Transverse colon (tissue), 4 donors: ENCODE data around the gene HACD3.

Source experiments
- EP300 ChIP-seq: sonication (generic); formaldehyde crosslinking; IDR thresholded peaks from one replicate; pipeline ENCODE4 v1.6.1; 2017; ENCODE audit warnings: antibody characterized with exemption, low read depth
- POLR2AphosphoS5 ChIP-seq, 3 donors: sonication (generic); formaldehyde crosslinking; IDR thresholded peaks; one replicate each; pipeline ENCODE4 v1.6.1; 2016; ENCODE audit warnings: antibody characterized with exemption in 3 of 3
- TF ChIP-seq, protein P1 (sequence below), 5 experiments: fragments of 200-600 bp in 3 of 5; fragments of 450-650 bp in 2 of 5; sonication (generic) in 3 of 5; IDR thresholded peaks; 1 replicate in 2 of 5; 2 replicates in 3 of 5; pipeline ENCODE4 v1.5.1; 2016 to 2017; ENCODE audit warnings: antibody characterized with exemption in 5 of 5, inconsistent platforms in 3 of 5, mild to moderate bottlenecking in 2 of 5, moderate library complexity in 1 of 5

DNA sequence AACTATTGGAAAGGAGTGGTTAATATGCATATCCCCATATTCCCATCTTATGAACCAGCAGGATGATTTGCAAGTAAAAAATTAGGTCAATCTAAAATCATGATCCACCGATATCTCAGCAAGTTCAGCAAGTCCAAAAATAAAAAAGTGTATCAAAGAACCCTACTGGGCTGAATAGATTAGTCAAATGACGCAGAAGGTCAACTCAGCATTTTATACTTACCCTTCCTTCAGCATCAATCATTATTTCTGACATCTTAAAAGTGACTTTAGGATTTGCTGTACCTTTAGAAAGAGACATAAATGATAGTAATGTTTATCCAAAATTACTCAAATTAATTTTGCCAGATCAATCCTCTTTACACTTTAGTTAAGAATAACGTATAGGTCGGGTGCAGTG lies 45.4 kb upstream of the HACD3 start:
- TF ChIP-seq EP300 (no peak), POLR2AphosphoS5 (IDR thresholded peaks at IDR 0.05) (no peak)
- TF ChIP-seq, protein P1, sequence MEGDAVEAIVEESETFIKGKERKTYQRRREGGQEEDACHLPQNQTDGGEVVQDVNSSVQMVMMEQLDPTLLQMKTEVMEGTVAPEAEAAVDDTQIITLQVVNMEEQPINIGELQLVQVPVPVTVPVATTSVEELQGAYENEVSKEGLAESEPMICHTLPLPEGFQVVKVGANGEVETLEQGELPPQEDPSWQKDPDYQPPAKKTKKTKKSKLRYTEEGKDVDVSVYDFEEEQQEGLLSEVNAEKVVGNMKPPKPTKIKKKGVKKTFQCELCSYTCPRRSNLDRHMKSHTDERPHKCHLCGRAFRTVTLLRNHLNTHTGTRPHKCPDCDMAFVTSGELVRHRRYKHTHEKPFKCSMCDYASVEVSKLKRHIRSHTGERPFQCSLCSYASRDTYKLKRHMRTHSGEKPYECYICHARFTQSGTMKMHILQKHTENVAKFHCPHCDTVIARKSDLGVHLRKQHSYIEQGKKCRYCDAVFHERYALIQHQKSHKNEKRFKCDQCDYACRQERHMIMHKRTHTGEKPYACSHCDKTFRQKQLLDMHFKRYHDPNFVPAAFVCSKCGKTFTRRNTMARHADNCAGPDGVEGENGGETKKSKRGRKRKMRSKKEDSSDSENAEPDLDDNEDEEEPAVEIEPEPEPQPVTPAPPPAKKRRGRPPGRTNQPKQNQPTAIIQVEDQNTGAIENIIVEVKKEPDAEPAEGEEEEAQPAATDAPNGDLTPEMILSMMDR (IDR thresholded peaks at IDR 0.05) = no peak
